ENCODE results near the gene GLO1.

- TF ChIP-seq CTCF (IDR thresholded peaks at IDR 0.05) (no peak), ZFX (IDR thresholded peaks at IDR 0.05; ENCODE audit: borderline replicate concordance) (no peak)
Measured at GRCh38 chr6:38713812-38714211, 10.9 kb upstream of the GLO1 start.
